ENCODE results near the gene FGF11.
A peak's percentile ranks its signal among the peaks of the same experiment; 100 is the strongest.

- TF ChIP-seq CTCF (IDR thresholded peaks at IDR 0.05 in 8 of 11, conservative IDR thresholded peaks at IDR 0.05 in 3 of 11) (peak in 1 of 11 experiments; percentile 2), POLR2AphosphoS5 (IDR thresholded peaks at IDR 0.05) (peak; percentile 54 to 93 (median 59))
These were observed 44.1 kb downstream of the FGF11 start for GRCh38 chr17:7483255-7484066.

All from spleen (tissue), 7 donors.